ENCODE data around the gene TMEM175.
A peak's percentile ranks its signal among the peaks of the same experiment; 100 is the strongest.

Gene TMEM175

DNA sequence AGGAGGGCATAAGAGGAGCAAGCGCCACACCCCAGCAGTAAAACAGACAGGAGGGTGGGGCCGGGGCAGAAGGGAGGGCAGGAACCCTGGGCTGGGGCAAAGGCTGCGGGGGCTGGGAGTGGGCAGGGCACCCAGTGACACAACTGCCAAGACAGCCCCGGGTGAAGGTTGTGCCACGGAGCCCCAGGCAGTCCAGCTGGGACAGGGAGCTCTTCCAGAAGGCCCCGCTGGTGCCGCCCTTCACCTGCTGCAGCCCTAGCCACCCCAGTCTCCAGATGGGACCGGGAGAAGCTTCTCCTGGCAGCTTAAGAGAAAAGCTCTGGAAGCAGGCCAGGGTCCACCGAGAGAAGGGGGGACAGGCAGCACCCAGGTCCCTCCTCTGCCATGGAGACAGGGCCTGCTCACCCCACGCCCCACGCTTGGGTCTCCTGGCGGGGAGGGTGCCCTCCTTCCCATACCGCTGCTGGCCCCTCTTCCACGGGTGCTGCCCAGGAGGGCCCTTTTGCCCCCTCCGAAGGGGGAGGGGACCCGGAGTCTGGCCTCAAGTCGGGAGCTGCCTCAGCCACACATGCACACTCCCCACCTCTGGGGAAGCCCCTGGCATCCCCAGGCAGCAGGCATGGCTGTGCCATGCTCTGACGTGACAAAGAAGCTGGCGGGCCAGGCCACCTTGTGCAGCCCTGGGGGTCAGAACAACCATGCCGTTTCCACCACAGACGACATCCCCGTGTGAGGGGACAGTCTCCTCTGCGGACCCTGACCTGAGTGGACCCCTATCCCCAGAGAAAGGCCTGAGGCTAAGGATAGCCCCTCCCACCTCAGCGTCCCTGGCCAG is 39.6 kb downstream of the TMEM175 start:
- DNase-seq (ENCODE audit: low read depth in 1 of 2, low spot score in 1 of 2), result no peak
- TF ChIP-seq POLR2AphosphoS5 (IDR thresholded peaks at IDR 0.05; ENCODE audit: low read depth) (no peak), GABPA (IDR thresholded peaks at IDR 0.05; ENCODE audit: low read depth) (no peak), SPI1 (IDR thresholded peaks at IDR 0.05; ENCODE audit: borderline replicate concordance, low read depth) (no peak), REST (IDR thresholded peaks at IDR 0.05; ENCODE audit: insufficient replicate concordance, low read depth) (no peak)
- TF ChIP-seq, protein P1, sequence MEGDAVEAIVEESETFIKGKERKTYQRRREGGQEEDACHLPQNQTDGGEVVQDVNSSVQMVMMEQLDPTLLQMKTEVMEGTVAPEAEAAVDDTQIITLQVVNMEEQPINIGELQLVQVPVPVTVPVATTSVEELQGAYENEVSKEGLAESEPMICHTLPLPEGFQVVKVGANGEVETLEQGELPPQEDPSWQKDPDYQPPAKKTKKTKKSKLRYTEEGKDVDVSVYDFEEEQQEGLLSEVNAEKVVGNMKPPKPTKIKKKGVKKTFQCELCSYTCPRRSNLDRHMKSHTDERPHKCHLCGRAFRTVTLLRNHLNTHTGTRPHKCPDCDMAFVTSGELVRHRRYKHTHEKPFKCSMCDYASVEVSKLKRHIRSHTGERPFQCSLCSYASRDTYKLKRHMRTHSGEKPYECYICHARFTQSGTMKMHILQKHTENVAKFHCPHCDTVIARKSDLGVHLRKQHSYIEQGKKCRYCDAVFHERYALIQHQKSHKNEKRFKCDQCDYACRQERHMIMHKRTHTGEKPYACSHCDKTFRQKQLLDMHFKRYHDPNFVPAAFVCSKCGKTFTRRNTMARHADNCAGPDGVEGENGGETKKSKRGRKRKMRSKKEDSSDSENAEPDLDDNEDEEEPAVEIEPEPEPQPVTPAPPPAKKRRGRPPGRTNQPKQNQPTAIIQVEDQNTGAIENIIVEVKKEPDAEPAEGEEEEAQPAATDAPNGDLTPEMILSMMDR (IDR thresholded peaks at IDR 0.05; ENCODE audit: insufficient read depth, low read length), result no peak
- no peak overlapping the region for H3K4me3 ChIP-seq (replicated peaks; ENCODE audit: insufficient read depth, low read length)

DNA sequence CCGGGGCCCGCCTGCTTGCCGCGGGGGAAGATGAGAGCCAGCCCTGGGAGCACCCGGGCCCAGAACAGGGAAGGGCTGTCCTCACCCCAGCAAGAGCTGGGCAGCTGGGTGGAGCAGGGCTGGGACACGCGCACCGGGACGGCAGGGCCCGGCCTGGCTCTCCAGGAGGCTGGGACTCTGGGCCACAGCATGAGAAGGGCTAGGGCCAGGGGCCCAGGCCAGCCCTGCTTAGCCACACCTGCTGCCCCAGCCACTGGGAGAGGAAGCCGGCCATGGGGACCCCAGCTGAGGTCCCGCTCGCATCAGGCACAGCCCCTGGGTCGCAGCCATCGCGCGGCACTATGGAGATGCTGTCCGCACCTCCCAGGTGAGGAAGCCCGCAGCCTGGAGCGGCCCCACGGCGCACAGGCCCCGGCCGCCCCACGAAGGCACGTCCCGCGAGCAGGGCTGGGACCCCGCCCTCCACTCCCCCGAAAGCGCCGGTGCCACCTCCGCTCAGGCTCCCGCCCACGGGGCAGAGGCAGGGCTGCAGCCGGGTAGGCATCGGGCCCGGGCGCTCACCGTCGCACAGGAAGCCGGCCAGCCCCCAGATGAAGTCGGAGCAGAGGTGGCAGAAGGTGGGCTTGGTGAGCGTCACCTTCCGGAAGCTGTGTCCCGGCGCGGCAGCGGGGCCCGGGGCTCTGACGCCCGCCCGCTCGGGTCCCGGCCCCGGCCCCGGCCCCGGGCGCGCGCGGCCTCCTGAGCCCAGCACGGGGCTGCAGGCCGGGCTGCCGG is 40.6 kb downstream of the TMEM175 start:
- H3K27ac ChIP-seq (replicated peaks), result no peak overlapping the region
- TF ChIP-seq, protein P1 (IDR thresholded peaks at IDR 0.05; ENCODE audit: insufficient read depth, low read length), result no peak
- TF ChIP-seq SPI1 (IDR thresholded peaks at IDR 0.05; ENCODE audit: borderline replicate concordance, low read depth), result no peak
- no peak for TF ChIP-seq POLR2AphosphoS5 (IDR thresholded peaks at IDR 0.05; ENCODE audit: low read depth)
- no peak for TF ChIP-seq REST (IDR thresholded peaks at IDR 0.05; ENCODE audit: insufficient replicate concordance, low read depth)
- TF ChIP-seq GABPA (IDR thresholded peaks at IDR 0.05; ENCODE audit: low read depth), result no peak
- peak overlapping the region; percentile 67 for H3K4me3 ChIP-seq (replicated peaks; ENCODE audit: insufficient read depth, low read length)
- H3K27me3 ChIP-seq (ENCODE audit: insufficient read depth, poor library complexity, severe bottlenecking), result no peaks in the 10 kb centered on the region
- DNase-seq (ENCODE audit: low read depth in 1 of 2, low spot score in 1 of 2), result peak in 1 of 2 experiments; percentile 29

More for the DNA sequence above, 39.6 kb downstream of the TMEM175 start:
- Histone ChIP-seq H3K27me3 (ENCODE audit: insufficient read depth, poor library complexity, severe bottlenecking) (no peaks in the 10 kb centered on the region), H3K27ac (replicated peaks) (no peak overlapping the region)

DNA sequence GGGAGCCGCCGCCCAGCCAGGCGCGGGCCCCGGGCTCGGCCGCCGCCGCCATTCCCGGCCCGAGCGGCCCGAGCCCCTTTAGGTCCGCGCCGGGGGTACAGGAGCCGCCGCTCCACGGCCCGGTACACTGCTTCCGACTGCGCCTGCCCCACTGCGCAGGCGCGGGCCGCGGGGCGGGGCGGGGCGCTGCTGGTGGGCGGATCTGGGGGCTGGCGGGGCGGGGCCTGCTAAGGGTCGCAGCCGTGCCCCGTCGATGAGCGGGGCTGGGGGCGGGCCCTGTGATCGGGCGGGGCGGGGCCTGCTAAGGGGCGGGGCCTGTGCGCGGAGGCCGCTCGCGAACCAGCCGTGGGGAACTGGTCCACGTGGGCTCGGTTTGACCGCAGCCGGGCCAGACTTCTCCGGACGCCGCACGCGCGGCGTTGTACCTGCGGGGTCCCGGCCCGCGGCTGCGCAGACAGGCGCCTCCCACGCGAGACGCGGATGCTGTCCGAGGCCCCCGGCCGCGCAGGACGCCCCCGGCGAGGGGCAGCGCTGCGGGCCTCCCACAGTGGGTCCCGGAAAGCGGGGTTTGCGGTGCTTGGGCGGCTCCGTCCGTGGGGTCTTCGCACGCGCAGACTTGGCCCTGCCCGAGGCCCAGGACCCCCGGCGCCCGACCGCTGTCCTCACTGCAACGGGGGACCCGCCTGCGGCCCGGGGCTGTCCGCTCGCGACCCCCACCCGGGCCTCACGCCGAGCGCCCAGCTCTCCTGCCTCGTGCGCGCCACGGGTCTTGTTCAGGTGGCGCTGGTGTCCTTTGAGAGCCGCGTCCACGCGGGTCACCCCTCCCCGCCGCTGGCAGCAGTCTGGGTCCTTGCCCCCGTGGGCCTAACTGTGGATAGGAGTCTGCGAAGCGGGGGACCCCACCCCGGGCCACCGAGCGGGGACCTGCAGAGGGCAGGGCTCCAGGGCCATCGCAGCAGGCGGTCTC is 41.5 kb downstream of the TMEM175 start, which contains the start of gene DGKQ:
Gene DGKQ (minus strand): TSS at position 139 of the 967 bp plus-strand sequence. CDS start 87 bp downstream, at position 52.
- no peaks in the 10 kb centered on the region for H3K27me3 ChIP-seq (ENCODE audit: insufficient read depth, poor library complexity, severe bottlenecking)
- peak; percentile 68 to 79 for DNase-seq (ENCODE audit: low read depth in 1 of 2, low spot score in 1 of 2)
- TF ChIP-seq REST (IDR thresholded peaks at IDR 0.05; ENCODE audit: insufficient replicate concordance, low read depth), result no peak
- no peak for TF ChIP-seq SPI1 (IDR thresholded peaks at IDR 0.05; ENCODE audit: borderline replicate concordance, low read depth)
- TF ChIP-seq, protein P1 (IDR thresholded peaks at IDR 0.05; ENCODE audit: insufficient read depth, low read length), result no peak
- no peak for TF ChIP-seq POLR2AphosphoS5 (IDR thresholded peaks at IDR 0.05; ENCODE audit: low read depth)
- TF ChIP-seq GABPA (IDR thresholded peaks at IDR 0.05; ENCODE audit: low read depth), result no peak
- no peak within 1 kb of the TSS for H3K27ac ChIP-seq (replicated peaks)
- H3K4me3 ChIP-seq (replicated peaks; ENCODE audit: insufficient read depth, low read length), result peak within 1 kb of the TSS; percentile 67

All from HL-60 (cell line).